Measurements from ENCODE around the gene TMEM33. TPM values are rescaled to one million over a fixed set of nuclear protein-coding genes. Genes with fewer than 3 reads are reported as not detected.

The TMEM33 gene
- total RNA-seq, 1 experiment from 2014 or later, result 82.4 TPM

DNA sequence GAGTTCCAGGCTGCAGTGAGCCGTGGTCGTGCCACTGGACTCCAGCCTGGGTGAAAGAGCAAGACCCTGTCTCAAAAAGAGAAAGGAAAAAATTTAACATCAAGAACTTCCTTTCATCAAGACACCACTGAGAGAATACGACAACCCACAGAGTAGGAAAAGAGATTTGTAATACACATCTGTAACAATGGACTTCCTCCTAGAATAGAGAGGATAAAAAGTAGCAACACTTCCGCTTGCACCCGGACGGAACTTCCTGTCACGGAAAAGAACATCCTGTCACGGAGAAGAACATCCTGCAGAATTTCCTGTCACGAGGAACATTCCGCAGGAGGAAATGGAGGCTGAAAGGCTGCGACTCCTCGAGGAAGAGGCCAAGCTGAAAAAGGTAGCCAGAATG is 46.2 kb downstream of the TMEM33 start, which contains the start of gene DCAF4L1:
Gene DCAF4L1 (plus strand): TSS at position 301 of the 400 bp plus-strand sequence. CDS start 37 bp downstream, at position 338.
- no peaks in the 10 kb centered on the region for H3K4me1 ChIP-seq (ENCODE audit: control insufficient read depth in 1 of 2, insufficient read depth in 2 of 2, low read length in 2 of 2)
- CTCF ChIA-PET, result no interaction called here
- intact Hi-C loops (cut with micrococcal nuclease), result no loop called here
- H3K4me3 ChIP-seq (replicated peaks in 1 of 2; ENCODE audit: low read depth in 1 of 2, low read length in 2 of 2), result no peak within 1 kb of the TSS
- POLR2A ChIA-PET, result no interaction called here
- RAD21 ChIA-PET (ENCODE audit: low non-redundant PET in 1 of 2, low total read pairs in 2 of 2, uncharacterized antibody in 2 of 2, unreplicated experiment in 2 of 2), result no interaction called here
- no peak within 1 kb of the TSS for H3K9ac ChIP-seq (ENCODE audit: low read length)
- H3K27ac ChIP-seq (ENCODE audit: low read depth, low read length), result no peak within 1 kb of the TSS
- no peaks in the 10 kb centered on the region for H4K20me1 ChIP-seq (ENCODE audit: insufficient read depth)
- TF ChIP-seq, protein P1, sequence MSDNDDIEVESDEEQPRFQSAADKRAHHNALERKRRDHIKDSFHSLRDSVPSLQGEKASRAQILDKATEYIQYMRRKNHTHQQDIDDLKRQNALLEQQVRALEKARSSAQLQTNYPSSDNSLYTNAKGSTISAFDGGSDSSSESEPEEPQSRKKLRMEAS (IDR thresholded peaks at IDR 0.05), result no peak
- TF ChIP-seq TCF7L2 (IDR thresholded peaks at IDR 0.05; ENCODE audit: borderline replicate concordance, extremely low read depth, insufficient read depth, insufficient read length) (no peak), ELF1 (IDR thresholded peaks at IDR 0.05; ENCODE audit: borderline replicate concordance, low read depth) (no peak), CEBPB (IDR thresholded peaks at IDR 0.05; ENCODE audit: low read depth) (no peak), ZFX (IDR thresholded peaks at IDR 0.05) (no peak), CBX3 (IDR thresholded peaks at IDR 0.05; ENCODE audit: low read depth) (no peak), YY1 (IDR thresholded peaks at IDR 0.05; ENCODE audit: extremely low read depth, insufficient replicate concordance, low read depth, low read length) (no peak), EGR1 (IDR thresholded peaks at IDR 0.05; ENCODE audit: low read depth) (no peak), RAD21 (IDR thresholded peaks at IDR 0.05; ENCODE audit: low read depth) (no peak), ZNF274 (IDR thresholded peaks at IDR 0.05; ENCODE audit: low read depth, low read length) (no peak)
- TF ChIP-seq, protein P2, sequence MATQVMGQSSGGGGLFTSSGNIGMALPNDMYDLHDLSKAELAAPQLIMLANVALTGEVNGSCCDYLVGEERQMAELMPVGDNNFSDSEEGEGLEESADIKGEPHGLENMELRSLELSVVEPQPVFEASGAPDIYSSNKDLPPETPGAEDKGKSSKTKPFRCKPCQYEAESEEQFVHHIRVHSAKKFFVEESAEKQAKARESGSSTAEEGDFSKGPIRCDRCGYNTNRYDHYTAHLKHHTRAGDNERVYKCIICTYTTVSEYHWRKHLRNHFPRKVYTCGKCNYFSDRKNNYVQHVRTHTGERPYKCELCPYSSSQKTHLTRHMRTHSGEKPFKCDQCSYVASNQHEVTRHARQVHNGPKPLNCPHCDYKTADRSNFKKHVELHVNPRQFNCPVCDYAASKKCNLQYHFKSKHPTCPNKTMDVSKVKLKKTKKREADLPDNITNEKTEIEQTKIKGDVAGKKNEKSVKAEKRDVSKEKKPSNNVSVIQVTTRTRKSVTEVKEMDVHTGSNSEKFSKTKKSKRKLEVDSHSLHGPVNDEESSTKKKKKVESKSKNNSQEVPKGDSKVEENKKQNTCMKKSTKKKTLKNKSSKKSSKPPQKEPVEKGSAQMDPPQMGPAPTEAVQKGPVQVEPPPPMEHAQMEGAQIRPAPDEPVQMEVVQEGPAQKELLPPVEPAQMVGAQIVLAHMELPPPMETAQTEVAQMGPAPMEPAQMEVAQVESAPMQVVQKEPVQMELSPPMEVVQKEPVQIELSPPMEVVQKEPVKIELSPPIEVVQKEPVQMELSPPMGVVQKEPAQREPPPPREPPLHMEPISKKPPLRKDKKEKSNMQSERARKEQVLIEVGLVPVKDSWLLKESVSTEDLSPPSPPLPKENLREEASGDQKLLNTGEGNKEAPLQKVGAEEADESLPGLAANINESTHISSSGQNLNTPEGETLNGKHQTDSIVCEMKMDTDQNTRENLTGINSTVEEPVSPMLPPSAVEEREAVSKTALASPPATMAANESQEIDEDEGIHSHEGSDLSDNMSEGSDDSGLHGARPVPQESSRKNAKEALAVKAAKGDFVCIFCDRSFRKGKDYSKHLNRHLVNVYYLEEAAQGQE (IDR thresholded peaks at IDR 0.05; ENCODE audit: low read depth), result no peak
- TF ChIP-seq, protein P3, sequence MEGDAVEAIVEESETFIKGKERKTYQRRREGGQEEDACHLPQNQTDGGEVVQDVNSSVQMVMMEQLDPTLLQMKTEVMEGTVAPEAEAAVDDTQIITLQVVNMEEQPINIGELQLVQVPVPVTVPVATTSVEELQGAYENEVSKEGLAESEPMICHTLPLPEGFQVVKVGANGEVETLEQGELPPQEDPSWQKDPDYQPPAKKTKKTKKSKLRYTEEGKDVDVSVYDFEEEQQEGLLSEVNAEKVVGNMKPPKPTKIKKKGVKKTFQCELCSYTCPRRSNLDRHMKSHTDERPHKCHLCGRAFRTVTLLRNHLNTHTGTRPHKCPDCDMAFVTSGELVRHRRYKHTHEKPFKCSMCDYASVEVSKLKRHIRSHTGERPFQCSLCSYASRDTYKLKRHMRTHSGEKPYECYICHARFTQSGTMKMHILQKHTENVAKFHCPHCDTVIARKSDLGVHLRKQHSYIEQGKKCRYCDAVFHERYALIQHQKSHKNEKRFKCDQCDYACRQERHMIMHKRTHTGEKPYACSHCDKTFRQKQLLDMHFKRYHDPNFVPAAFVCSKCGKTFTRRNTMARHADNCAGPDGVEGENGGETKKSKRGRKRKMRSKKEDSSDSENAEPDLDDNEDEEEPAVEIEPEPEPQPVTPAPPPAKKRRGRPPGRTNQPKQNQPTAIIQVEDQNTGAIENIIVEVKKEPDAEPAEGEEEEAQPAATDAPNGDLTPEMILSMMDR (IDR thresholded peaks at IDR 0.05 in 2 of 3, conservative IDR thresholded peaks at IDR 0.05 in 1 of 3; ENCODE audit: borderline replicate concordance in 1 of 3, insufficient read depth in 1 of 3, low read depth in 2 of 3, low read length in 2 of 3), result no peak
- TF ChIP-seq, protein P4, sequence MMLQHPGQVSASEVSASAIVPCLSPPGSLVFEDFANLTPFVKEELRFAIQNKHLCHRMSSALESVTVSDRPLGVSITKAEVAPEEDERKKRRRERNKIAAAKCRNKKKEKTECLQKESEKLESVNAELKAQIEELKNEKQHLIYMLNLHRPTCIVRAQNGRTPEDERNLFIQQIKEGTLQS (IDR thresholded peaks at IDR 0.05), result no peak
- no peaks in the 10 kb centered on the region for H3K9me2 ChIP-seq (ENCODE audit: insufficient read depth)
- no peak for DNase-seq (ENCODE audit: low read depth, low spot score)
- ATAC-seq, result no peak
- no peaks in the 10 kb centered on the region for H3K36me3 ChIP-seq (ENCODE audit: control insufficient read depth in 1 of 2, insufficient read depth in 2 of 2, low read length in 2 of 2)
- no peaks in the 10 kb centered on the region for H3K9me3 ChIP-seq (ENCODE audit: control insufficient read depth in 1 of 2, insufficient read depth in 1 of 2, low read depth in 1 of 2, low read length in 2 of 2)
- H3K79me2 ChIP-seq (ENCODE audit: insufficient read depth, low read length), result no peaks in the 10 kb centered on the region
- no TSS peak for BruUV-seq (replicated peaks)
- H3K27me3 ChIP-seq (ENCODE audit: insufficient read depth, low read length), result no peaks in the 10 kb centered on the region
- no peak within 1 kb of the TSS for H3K4me2 ChIP-seq (ENCODE audit: low read length)
- H2AFZ ChIP-seq (ENCODE audit: low read depth, low read length, poor library complexity, severe bottlenecking), result no peak within 1 kb of the TSS

Data from HCT116 (cell line).